Activated CD4-positive, alpha-beta T cell treated with anti-CD3 and anti-CD28 coated beads, Interleukin-2, amount 50 U/mL, for 16 hours (primary cell): ENCODE results near the gene CPSF4L.
"Not testable (repeated sequence)": the region's sequence is repeated elsewhere in the genome, so short reads cannot be mapped to it uniquely, and the experiment has no call there.

ENCODE experiments used
- DNase-seq: peaks from one replicate; pipeline ENCODE4 v3.0.0-alpha.2; 2020

Gene CPSF4L

GRCh38 chr17:73267648-73268537 is 6.2 kb upstream of the CPSF4L start:
- DNase-seq: no peak

DNA sequence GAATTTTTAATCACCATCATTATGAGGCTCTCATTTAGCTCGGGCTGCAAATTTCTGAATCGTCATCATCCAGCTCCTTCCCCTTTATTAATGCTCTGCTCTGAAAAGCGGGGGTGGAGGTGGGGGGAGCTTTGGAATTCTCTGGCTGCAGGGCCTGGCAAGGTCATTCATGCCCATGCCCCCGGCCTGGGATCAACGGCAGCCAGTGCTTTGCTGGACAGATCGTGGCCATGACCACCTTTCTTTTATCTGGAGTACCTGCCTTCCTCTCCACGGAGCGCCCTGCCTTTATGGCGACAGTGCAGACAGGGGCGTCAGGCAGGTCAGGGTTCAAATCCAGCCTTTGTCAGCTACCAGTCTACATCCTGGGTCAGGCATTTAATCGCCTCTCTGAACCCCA is 5.1 kb upstream of the CPSF4L start:
- DNase-seq: no peak

DNA sequence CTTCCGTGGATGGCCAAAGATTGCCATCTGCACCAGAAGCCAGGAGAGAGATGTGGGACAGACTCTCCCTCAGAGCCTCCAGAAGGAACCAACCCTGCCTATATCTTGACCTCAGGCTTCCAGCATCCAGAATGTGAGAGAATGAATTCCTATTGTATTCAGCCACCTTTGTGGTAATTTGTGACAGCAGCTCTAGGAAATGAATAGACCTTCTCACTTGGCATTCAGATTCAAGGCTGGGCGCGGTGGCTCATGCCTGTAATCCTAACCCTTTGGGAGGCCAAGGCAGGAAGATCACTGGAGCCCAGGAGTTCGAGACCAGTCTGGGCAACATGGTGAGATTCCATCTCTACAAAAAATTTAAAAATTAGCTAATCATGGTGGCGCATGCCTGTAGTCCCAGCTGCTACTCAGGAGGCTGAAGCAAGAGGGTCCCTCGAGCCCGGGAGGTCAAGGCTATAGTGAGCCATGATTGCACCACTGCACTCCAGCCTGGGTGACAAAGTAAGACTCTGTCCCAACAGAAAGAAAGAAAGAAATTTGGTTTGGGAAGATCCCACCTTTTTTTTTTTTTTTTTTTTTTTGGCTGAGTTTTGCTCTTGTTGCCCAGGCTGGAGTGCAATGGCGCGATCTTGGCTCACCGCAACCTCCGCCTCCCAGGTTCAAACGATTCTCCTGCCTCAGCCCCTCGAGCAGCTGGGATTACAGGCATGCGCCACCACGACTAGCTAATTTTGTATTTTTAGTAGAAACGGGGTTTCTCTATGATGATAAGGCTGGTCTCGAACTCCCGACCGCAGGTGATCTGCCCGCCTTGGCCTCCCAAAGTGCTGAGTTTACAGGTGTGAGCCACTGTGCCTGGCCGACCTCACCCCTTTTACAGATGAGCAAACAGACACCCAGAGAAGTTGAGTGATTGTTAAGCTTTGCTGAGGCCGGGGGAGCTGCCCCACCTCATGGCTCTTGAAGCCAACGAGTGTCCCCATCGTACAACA is 4.3 kb upstream of the CPSF4L start:
- no peak for DNase-seq

DNA sequence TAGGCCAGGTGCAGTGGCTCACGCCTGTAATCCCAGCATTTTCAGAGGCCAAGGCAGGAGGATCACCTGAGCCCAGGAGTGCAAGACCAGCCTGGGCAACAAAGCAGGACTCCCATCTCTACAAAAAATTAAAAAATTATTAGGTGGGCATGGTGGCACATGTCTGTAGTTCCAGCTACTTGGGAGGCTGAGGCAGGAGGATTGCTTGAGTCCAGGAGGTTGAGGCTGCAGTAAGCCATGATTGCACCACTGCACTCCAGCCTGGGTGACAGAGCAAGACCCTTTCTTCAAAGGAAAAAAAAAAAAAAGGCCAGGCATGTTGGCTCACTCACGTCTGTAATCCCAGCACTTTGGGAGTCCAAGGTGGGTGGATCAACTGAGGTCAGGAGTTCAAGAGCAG is 2.8 kb upstream of the CPSF4L start:
- DNase-seq: not testable (repeated sequence)

- DNase-seq: no peak
Observed at GRCh38 chr17:73262676-73263642, 1.3 kb upstream of the CPSF4L start.

DNA sequence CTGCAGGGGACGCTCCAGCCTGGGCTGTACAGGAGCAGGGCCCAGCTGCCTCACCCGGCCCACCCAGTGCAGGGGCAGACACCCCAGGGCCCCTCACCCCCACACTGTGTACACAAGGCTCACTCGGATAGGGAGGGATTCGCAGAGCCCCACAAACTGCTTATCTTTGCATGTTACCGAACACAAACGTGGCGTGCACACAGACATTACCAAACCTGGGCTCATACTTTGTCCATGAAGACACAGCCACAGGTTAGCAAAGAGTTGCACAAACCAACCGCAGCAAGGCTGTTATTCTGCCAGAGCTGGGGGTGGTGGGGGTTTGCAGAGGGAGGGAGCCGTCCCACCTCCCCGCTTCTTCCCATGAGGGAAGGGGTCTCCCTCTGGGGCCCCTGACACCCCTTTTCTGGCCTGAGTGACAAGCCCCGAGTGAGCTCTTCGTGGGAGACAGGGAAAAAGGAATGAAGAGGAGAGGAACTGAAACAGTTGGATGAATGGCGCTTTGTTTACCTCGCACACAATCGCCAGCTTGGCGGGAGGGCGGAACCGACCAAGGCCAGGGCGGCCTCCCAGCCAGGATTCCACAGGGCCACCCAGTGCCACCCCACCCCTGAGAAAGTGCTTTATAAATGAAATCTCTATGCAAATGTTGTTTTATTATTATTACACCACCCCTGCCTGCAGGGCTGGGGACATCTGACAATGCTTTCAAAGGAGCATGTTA is 434 bp upstream of the CPSF4L start:
- DNase-seq: no peak

DNA sequence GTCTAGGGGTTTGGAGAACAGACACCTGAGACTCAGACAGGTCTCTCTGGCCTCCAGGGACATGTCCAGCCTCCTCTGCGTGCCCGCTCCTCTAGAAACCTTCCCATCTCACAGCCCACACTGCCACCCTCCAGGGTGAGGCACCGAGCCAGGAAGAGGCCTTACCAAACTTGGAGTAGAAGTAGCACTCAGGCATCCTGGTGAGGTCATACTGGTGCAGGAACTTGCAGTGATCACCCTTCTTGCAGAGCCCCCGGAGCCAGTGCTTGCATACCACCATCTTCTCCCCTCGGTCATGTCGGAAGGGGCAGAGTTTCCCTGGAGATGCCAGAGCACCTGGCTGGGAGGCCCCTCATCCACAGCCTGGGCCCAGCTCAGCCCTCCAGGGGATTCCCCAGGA is 4.2 kb downstream of the CPSF4L start:
- DNase-seq: no peak

GRCh38 chr17:73256220-73256619 is 5.5 kb downstream of the CPSF4L start:
- no peak for DNase-seq

DNA sequence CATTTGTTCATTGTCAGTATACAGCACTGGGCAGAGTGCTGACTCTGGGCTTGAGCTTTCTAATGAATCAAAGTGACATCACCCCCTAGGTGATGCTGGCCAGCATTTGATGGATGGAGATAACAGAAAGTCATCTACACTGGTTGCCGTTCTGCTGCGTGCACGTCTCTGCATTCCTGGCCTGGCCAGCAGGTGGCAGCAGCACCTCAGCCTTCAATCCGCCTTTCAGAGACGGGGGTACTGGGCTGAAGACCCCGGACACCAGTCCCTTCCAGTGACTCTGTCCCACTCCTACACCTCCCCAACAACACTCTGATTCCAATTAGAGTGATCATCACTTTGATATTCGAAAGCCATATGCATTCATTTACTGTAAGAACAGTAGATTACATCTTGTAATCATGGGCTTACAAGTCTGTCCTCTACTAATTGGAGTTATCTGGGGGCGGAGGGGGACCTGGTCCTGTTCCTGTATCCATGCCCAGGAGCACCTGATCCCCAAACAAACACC is 6.0 kb downstream of the CPSF4L start:
- peak; percentile 53 for DNase-seq

DNA sequence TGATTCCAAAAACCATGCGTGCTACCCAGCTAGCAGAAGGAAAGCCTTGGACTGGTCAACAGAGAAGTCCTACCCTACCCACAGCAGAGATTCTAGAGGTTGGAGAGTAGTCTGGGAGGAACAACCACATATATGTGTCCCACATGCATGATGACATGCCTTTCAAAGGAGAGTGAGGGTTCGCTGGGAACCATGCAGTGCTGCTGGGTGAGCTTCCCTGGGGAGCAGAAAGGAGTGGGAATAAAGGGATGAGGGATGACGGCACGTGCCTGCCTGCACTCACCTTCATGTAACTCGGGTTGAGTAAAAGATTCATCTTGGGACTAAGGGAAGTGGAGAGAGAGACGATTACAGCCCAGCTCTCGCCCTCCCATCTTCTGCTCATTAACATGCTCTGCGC is 9.8 kb downstream of the CPSF4L start:
- DNase-seq: no peak

DNA sequence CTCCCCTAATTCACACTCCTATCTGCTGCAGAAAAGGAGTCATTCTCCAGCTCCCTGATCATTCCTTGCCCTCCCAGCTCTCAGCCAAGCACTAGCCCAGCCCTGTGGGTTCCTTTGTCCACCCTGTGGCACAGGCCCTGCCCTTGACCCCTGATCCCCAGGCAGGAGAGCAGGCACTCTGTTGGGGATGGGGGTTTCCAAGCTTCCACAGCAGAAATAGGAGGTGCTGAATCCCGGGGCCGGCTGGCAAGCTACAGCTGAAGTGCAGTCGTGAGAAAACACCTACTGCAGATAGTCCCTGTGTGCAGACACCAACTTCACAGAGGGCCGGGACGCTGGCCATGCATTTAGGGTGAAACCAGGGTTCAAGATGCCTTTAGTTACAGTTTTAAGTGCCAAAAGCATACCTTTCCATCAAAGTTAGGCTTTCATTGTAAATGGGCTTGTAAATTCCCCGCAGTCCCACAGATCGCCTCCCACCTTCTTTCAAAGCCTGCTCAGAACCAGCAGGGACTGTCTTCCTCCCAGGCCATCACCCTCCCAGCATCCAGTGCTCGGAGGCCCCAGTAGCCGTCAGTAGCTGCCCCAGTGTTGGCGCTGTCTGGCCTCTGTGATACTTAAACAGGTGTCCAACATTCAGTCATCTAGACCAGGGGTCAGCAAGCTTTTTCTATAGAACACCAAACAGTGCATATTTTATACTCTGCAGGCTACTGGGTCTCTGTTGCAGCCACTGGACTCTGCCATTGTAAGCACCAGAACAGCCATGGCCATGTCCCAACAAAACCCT is 10.6 kb downstream of the CPSF4L start:
- no peak for DNase-seq

GRCh38 chr17:73249700-73250099 is 12.0 kb downstream of the CPSF4L start:
- DNase-seq: no peak

GRCh38 chr17:73248532-73248931 is 13.1 kb downstream of the CPSF4L start:
- DNase-seq: no peak

GRCh38 chr17:73247726-73248125 is 14.0 kb downstream of the CPSF4L start:
- DNase-seq: no peak

- no peak for DNase-seq
Observed at GRCh38 chr17:73240561-73240960, 21.1 kb downstream of the CPSF4L start.

DNA sequence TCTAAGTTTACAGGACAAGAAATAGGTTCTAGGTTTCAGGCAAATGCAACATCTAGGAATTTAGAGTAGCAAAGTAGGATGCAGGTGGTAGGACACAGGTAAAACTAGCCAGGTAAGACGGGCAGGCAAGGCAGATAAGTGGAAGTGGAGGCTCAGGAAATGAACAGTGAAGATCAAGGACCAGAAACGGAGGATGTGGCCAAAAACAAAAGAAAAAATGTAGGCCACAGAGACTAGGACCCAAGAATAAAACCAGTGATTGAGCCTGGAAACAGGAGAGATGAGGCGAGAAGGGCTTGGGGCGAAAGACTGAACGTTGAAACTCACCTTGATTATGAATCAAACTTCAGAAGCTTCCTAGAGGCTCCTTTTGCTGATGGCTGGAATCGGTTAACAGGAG is 24.0 kb downstream of the CPSF4L start:
- DNase-seq: no peak

GRCh38 chr17:73234736-73235135 is 26.9 kb downstream of the CPSF4L start:
- no peak for DNase-seq

GRCh38 chr17:73232587-73233373 is 28.9 kb downstream of the CPSF4L start:
- DNase-seq: peak; percentile 39

DNA sequence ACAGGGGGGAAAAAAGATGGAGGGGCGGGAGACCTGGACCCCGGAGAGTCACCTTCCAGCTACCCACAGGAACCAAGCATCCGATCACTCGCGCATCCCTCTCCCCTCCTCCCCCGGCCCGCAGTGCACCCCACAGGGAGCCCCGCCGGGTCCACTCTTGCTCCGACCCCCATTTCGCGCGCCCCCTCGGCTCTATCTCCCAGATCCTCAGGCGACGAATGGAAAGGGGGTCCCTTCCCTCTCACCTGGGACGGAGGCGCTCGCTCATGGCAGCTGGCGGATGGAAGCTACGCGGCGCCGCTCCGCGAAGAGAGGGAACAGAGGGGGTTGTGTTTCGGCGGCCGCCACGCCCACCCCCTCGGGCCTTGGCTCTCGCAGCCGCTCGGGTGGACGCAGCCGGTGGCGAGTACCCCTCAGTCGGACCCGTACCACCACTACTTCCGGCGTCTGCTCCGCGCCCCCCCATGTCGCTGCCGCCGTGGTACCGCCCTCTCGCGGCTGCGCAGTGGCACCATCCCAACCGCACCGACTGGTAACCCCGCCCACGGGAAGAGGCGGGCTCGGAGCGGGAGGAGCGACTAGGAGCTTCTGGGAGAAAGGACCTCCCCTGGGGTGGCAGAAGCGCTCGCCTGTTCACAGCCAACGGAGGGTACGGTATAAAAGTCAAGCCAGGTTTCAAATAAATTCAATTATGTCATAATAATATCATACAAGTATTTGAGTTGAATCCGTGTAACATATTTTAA is 29.7 kb downstream of the CPSF4L start:
- peak; percentile 97 for DNase-seq
